Type B pancreatic cell (in vitro differentiated cells): ENCODE data around the gene CARS1. TPM values are rescaled to one million over a fixed set of nuclear protein-coding genes. Genes with fewer than 3 reads are reported as not detected.

Source experiments
- DNase-seq: peaks from one replicate; pipeline ENCODE4 v3.0.0; 2021; ENCODE audit warnings: mixed read lengths; ENCODE audit not compliant: unreplicated experiment; ENCODE audit errors: extremely low spot score
- H3K27ac Mint-ChIP-seq: 2 replicates; pipeline ENCODE4 v1.8.0; 2021; ENCODE audit warnings: mild to moderate bottlenecking, mixed read lengths
- H3K27me3 Mint-ChIP-seq: 2 replicates; pipeline ENCODE4 v1.8.0; 2021; ENCODE audit warnings: mixed read lengths
- H3K36me3 Mint-ChIP-seq: 2 replicates; pipeline ENCODE4 v1.8.0; 2021; ENCODE audit warnings: mixed read lengths
- H3K4me1 Mint-ChIP-seq: one replicate; pipeline ENCODE4 v1.8.0; 2021; ENCODE audit warnings: mixed read lengths; ENCODE audit not compliant: unreplicated experiment
- H3K4me3 Mint-ChIP-seq: 2 replicates; pipeline ENCODE4 v1.8.0; 2021; ENCODE audit warnings: mild to moderate bottlenecking, mixed read lengths
- H3K9me3 Mint-ChIP-seq: 2 replicates; pipeline ENCODE4 v1.8.0; 2021; ENCODE audit warnings: mixed read lengths
- CTCF ChIP-seq: fragments of 200-600 bp; sonication (generic); conservative IDR thresholded peaks from 2 replicates; pipeline ENCODE4 v1.5.0; 2021; ENCODE audit warnings: antibody characterized with exemption, mild to moderate bottlenecking
- long read RNA-seq: library from polyadenylated mRNA; unstranded; transcript quantifications from one replicate; pipeline ENCODE4 v2.0.0, GENCODE V29; 2020
- total RNA-seq: library from RNA; stranded (reverse); gene quantifications from 2 replicates; pipeline ENCODE4 v1.2.1, GENCODE V29; 2021; ENCODE audit warnings: low replicate concordance

The CARS1 gene
- total RNA-seq, result 38.9 and 47.8 TPM in 2 replicates
- long read RNA-seq, transcript CARS-215 (23 exons, 2,805 nt), result minor isoform, 5 of 431 reads
- long read RNA-seq, transcript CARS-202 (23 exons, 2,758 nt), result minor isoform, 26 of 431 reads
- long read RNA-seq, transcript CARS-203 (22 exons, 2,685 nt), result major isoform, 128 of 431 reads
- long read RNA-seq, transcript CARS-201 (22 exons, 2,491 nt), result minor isoform, 31 of 431 reads
- long read RNA-seq, partial matches to known transcripts, result 145 of 431 reads
- long read RNA-seq, other reads (novel, unspliced or antisense), result 96 of 431 reads

GRCh38 chr11:3057069-3057963 is at the start of gene CARS1:
CARS1 (minus strand) TSS chr11:3057423; CDS start chr11:3057367, 56 bp downstream.
- Mint-ChIP-seq H3K4me3 (peak within 1 kb of the TSS; percentile 94), H3K36me3 (peaks cover 5% of the 10 kb centered on the region), H3K9me3 (no peaks in the 10 kb centered on the region), H3K4me1 (peaks cover 22% of the 10 kb centered on the region), H3K27ac (peak within 1 kb of the TSS; percentile 85), H3K27me3 (no peaks in the 10 kb centered on the region)
- no peak for TF ChIP-seq CTCF
- DNase-seq, result peak; percentile 93

GRCh38 chr11:3105791-3106735 is 48.8 kb upstream of the CARS1 start:
- no peak for TF ChIP-seq CTCF
- Mint-ChIP-seq H3K36me3 (peaks cover 4% of the 10 kb centered on the region), H3K9me3 (no peaks in the 10 kb centered on the region), H3K27ac (no peak overlapping the region), H3K4me1 (no peaks in the 10 kb centered on the region), H3K27me3 (no peaks in the 10 kb centered on the region), H3K4me3 (no peak overlapping the region)
- peak; percentile 62 for DNase-seq

- H3K4me1 Mint-ChIP-seq, result no peaks in the 10 kb centered on the region
- peak; percentile 64 for DNase-seq
- no peaks in the 10 kb centered on the region for H3K36me3 Mint-ChIP-seq
- TF ChIP-seq CTCF, result no peak
- H3K4me3 Mint-ChIP-seq, result no peak overlapping the region
- H3K27me3 Mint-ChIP-seq, result no peaks in the 10 kb centered on the region
- H3K9me3 Mint-ChIP-seq, result no peaks in the 10 kb centered on the region
- H3K27ac Mint-ChIP-seq, result no peak overlapping the region
These were observed 48.0 kb upstream of the CARS1 start for GRCh38 chr11:3104961-3105790.

- H3K27me3 Mint-ChIP-seq, result no peaks in the 10 kb centered on the region
- no peak overlapping the region for H3K27ac Mint-ChIP-seq
- H3K36me3 Mint-ChIP-seq, result no peaks in the 10 kb centered on the region
- peak; percentile 62 for DNase-seq
- no peak overlapping the region for H3K4me3 Mint-ChIP-seq
- no peaks in the 10 kb centered on the region for H3K9me3 Mint-ChIP-seq
- TF ChIP-seq CTCF, result no peak
- no peaks in the 10 kb centered on the region for H3K4me1 Mint-ChIP-seq
These were observed 47.0 kb upstream of the CARS1 start for GRCh38 chr11:3104051-3104714.
